Breast epithelium (tissue), 3 donors: ENCODE data around the gene RRP8.
A peak's percentile ranks its signal among the peaks of the same experiment; 100 is the strongest.

Experiments used
- CTCF ChIP-seq, 3 donors: fragments of 450-650 bp; IDR thresholded peaks; one replicate each; pipeline ENCODE4 v1.5.1; 2016 to 2017; ENCODE audit warnings: antibody characterized with exemption in 3 of 3, mild to moderate bottlenecking in 3 of 3, moderate library complexity in 3 of 3
- POLR2A ChIP-seq: fragments of 450-650 bp; IDR thresholded peaks from one replicate; pipeline ENCODE4 v1.6.1; 2016; ENCODE audit warnings: antibody characterized with exemption, mild to moderate bottlenecking, moderate library complexity
- POLR2AphosphoS5 ChIP-seq, 3 donors: sonication (generic); formaldehyde crosslinking; IDR thresholded peaks; one replicate each; pipeline ENCODE4 v1.6.1; 2017; ENCODE audit warnings: antibody characterized with exemption in 3 of 3

GRCh38 chr11:6635082-6635932 lies 31.9 kb upstream of the RRP8 start:
- TF ChIP-seq POLR2A (no peak), POLR2AphosphoS5 (IDR thresholded peaks at IDR 0.05) (peak in 2 of 3 donors; percentile 75 to 76), CTCF (IDR thresholded peaks at IDR 0.05) (no peak)
